ENCODE measurements around the gene LINC00237. TPM values are rescaled to one million over a fixed set of nuclear protein-coding genes. Genes with fewer than 3 reads are reported as not detected.

The LINC00237 gene
- total and polyA plus RNA-seq, 2 donors (not counting 1 experiment from before 2014, with no cell fraction given): 0.07 TPM; not detected in 1

GRCh38 chr20:21133404-21133803, 27.2 kb upstream of the LINC00237 start:
- no peak for DNase-seq
- Histone ChIP-seq H2AFZ (ENCODE audit: insufficient read depth, low read depth, low read length, poor library complexity, severe bottlenecking) (no peak overlapping the region), H3K4me2 (replicated peaks; ENCODE audit: low read depth, low read length, poor library complexity, severe bottlenecking) (no peak overlapping the region), H3K27me3 (replicated peaks in 1 of 4; ENCODE audit: control extremely low read depth in 1 of 4, control insufficient read depth in 3 of 4, insufficient read depth in 4 of 4, low read length in 3 of 4) (no peaks in the 10 kb centered on the region), H3K4me3 (ENCODE audit: control extremely low read depth in 1 of 5, extremely low read depth in 1 of 5, insufficient read depth in 1 of 5, low read depth in 2 of 5, low read length in 4 of 5) (no peak overlapping the region), H3K9ac (ENCODE audit: low read length) (no peak overlapping the region), H3K4me1 (ENCODE audit: control insufficient read depth in 2 of 2, insufficient read depth in 2 of 2, low read length in 2 of 2) (no peaks in the 10 kb centered on the region), H3K9me3 (ENCODE audit: control extremely low read depth in 1 of 3, control insufficient read depth in 2 of 3, insufficient read depth in 1 of 3, low read length in 2 of 3) (no peaks in the 10 kb centered on the region), H3K36me3 (replicated peaks in 1 of 2; ENCODE audit: control extremely low read depth in 1 of 2, control insufficient read depth in 1 of 2, extremely low read depth in 1 of 2, insufficient read depth in 2 of 2, low read length in 1 of 2) (peaks cover 0 to 14% of the 10 kb centered on the region in 2 experiments), H3K79me2 (ENCODE audit: control insufficient read depth, insufficient read depth, low read length) (peaks cover 12% of the 10 kb centered on the region), H4K20me1 (ENCODE audit: control insufficient read depth, insufficient read depth, low read length, poor library complexity, severe bottlenecking) (no peaks in the 10 kb centered on the region), H3K27ac (ENCODE audit: low read length in 2 of 2) (no peak overlapping the region)
- CTCF ChIA-PET: no interaction called here
- no peak overlapping the region for H3K4me3 Mint-ChIP-seq
- no peak overlapping the region for H3K27ac Mint-ChIP-seq
- no peaks in the 10 kb centered on the region for H3K9me3 Mint-ChIP-seq (ENCODE audit: insufficient read depth)
- ATAC-seq (ENCODE audit: low read depth): no peak
- H3K4me1 Mint-ChIP-seq: no peaks in the 10 kb centered on the region
- POLR2A ChIA-PET: no interaction called here
- intact Hi-C loops (cut with micrococcal nuclease): no loop called here
- WGBS (ENCODE audit: insufficient coverage): 100% methylated on average over 2 of the region's 4 CpGs
- TF ChIP-seq EZH2 (IDR thresholded peaks at IDR 0.05; ENCODE audit: borderline replicate concordance, insufficient read depth, low read depth, low read length, poor library complexity, severe bottlenecking) (no peak), CTCF (IDR thresholded peaks at IDR 0.05) (no peak)
- no peaks in the 10 kb centered on the region for H3K27me3 Mint-ChIP-seq

GRCh38 chr20:21129861-21130260, 23.7 kb upstream of the LINC00237 start:
- peaks cover 19% of the 10 kb centered on the region for H3K4me1 Mint-ChIP-seq
- no peaks in the 10 kb centered on the region for H3K9me3 ChIP-seq (ENCODE audit: control extremely low read depth in 1 of 3, control insufficient read depth in 2 of 3, insufficient read depth in 1 of 3, low read length in 2 of 3)
- H3K36me3 ChIP-seq (replicated peaks in 1 of 2; ENCODE audit: control extremely low read depth in 1 of 2, control insufficient read depth in 1 of 2, extremely low read depth in 1 of 2, insufficient read depth in 2 of 2, low read length in 1 of 2): peaks cover 0 to 2% of the 10 kb centered on the region in 2 experiments
- DNase-seq: no peak
- no peak overlapping the region for H3K4me2 ChIP-seq (replicated peaks; ENCODE audit: low read depth, low read length, poor library complexity, severe bottlenecking)
- no peak overlapping the region for H3K27ac Mint-ChIP-seq
- CTCF ChIA-PET: no interaction called here
- H2AFZ ChIP-seq (ENCODE audit: insufficient read depth, low read depth, low read length, poor library complexity, severe bottlenecking): no peak overlapping the region
- no peak overlapping the region for H3K27ac ChIP-seq (ENCODE audit: low read length in 2 of 2)
- no peaks in the 10 kb centered on the region for H3K9me3 Mint-ChIP-seq (ENCODE audit: insufficient read depth)
- H3K79me2 ChIP-seq (ENCODE audit: control insufficient read depth, insufficient read depth, low read length): peaks cover 31% of the 10 kb centered on the region
- H3K27me3 Mint-ChIP-seq: no peaks in the 10 kb centered on the region
- intact Hi-C loops (cut with micrococcal nuclease): loop anchor here (5.0 kb wide), 2 partner anchors 172 to 1113 kb away; partner anchors contain the start of genes NAA20 and XRN2
- no peak overlapping the region for H3K4me3 ChIP-seq (ENCODE audit: control extremely low read depth in 1 of 5, extremely low read depth in 1 of 5, insufficient read depth in 1 of 5, low read depth in 2 of 5, low read length in 4 of 5)
- H3K4me3 Mint-ChIP-seq: no peak overlapping the region
- POLR2A ChIA-PET: no interaction called here
- peaks cover 14 to 16% of the 10 kb centered on the region in 2 donors for H3K4me1 ChIP-seq (ENCODE audit: control insufficient read depth in 2 of 2, insufficient read depth in 2 of 2, low read length in 2 of 2)
- no peak for TF ChIP-seq EZH2 (IDR thresholded peaks at IDR 0.05; ENCODE audit: borderline replicate concordance, insufficient read depth, low read depth, low read length, poor library complexity, severe bottlenecking)
- TF ChIP-seq CTCF (IDR thresholded peaks at IDR 0.05): no peak
- 91% methylated on average over 4 of the region's 5 CpGs for WGBS (ENCODE audit: insufficient coverage)
- no peaks in the 10 kb centered on the region for H3K27me3 ChIP-seq (replicated peaks in 1 of 4; ENCODE audit: control extremely low read depth in 1 of 4, control insufficient read depth in 3 of 4, insufficient read depth in 4 of 4, low read length in 3 of 4)
- ATAC-seq (ENCODE audit: low read depth): no peak
- no peaks in the 10 kb centered on the region for H4K20me1 ChIP-seq (ENCODE audit: control insufficient read depth, insufficient read depth, low read length, poor library complexity, severe bottlenecking)
- no peak overlapping the region for H3K9ac ChIP-seq (ENCODE audit: low read length)

All from B cell (primary cell).